GM12874 (cell line): ENCODE data around the gene PLEKHA3.

Experiments
- CTCF ChIP-seq: IDR thresholded peaks from 2 replicates; pipeline ENCODE4 v1.5.1; 2011; ENCODE audit warnings: low read depth, mild to moderate bottlenecking, control low read depth, low read length, moderate library complexity; ENCODE audit not compliant: insufficient read depth

Gene PLEKHA3

GRCh38 chr2:178528647-178529046 is 48.4 kb downstream of the PLEKHA3 start:
- no peak for TF ChIP-seq CTCF

- no peak for TF ChIP-seq CTCF
These were observed 48.9 kb downstream of the PLEKHA3 start for GRCh38 chr2:178529194-178529593.

GRCh38 chr2:178530131-178530530 is 49.9 kb downstream of the PLEKHA3 start:
- TF ChIP-seq CTCF = no peak

- no peak for TF ChIP-seq CTCF
These were observed 50.4 kb downstream of the PLEKHA3 start for GRCh38 chr2:178530625-178531142.

GRCh38 chr2:178531168-178531567 is 50.9 kb downstream of the PLEKHA3 start:
- no peak for TF ChIP-seq CTCF

GRCh38 chr2:178536037-178536436 is 55.8 kb downstream of the PLEKHA3 start:
- TF ChIP-seq CTCF = no peak

- TF ChIP-seq CTCF = no peak
These were observed 61.9 kb downstream of the PLEKHA3 start for GRCh38 chr2:178542161-178542560.
